Retina (tissue), 1 donor: ENCODE measurements around the gene STMN3.
"Not testable (repeated sequence)": the region's sequence is repeated elsewhere in the genome, so short reads cannot be mapped to it uniquely, and the experiment has no call there.

ENCODE experiments used
- DNase-seq: peaks from one replicate; pipeline ENCODE4 v3.0.0-alpha.2; 2016

The STMN3 gene

DNA sequence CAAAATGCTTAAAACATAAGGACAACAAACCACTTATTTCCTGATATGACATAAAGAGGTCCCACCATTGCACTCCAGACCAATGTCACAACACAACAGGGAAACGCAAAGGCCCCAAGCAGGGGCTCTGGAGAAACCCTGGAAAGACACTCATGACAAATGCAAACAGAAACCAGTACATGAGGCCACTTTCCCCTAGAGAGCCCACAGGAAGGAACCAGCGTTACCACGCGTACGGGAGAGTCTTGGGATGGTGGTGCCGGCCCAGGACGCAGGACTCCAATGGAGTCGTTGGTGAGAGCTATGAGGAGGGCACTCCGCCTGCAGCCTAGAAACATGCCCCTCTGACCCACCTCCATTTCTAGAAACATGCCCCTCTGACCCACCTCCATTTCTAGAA, 46.5 kb downstream of the STMN3 start:
- DNase-seq, result no peak

DNA sequence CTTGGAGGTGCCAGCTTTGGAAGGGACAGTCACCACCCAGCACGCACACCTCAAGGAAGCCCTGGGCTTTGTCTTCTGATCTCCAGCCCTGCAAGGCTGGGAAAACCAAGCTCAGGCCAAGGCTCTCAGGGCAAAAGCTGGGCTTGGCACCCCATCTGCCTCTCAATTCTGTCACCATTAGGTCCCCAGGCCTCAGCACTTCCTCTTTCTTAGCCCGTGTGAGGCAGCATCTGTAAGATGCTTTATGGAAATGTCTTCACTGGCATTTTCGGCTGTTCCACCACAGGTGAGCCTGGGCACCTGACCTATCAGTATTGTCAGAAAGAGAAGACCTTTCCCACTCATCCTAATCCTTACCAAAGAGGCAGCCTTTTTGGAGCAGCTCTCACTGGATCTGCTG, 50.9 kb downstream of the STMN3 start:
- DNase-seq, result no peak

DNA sequence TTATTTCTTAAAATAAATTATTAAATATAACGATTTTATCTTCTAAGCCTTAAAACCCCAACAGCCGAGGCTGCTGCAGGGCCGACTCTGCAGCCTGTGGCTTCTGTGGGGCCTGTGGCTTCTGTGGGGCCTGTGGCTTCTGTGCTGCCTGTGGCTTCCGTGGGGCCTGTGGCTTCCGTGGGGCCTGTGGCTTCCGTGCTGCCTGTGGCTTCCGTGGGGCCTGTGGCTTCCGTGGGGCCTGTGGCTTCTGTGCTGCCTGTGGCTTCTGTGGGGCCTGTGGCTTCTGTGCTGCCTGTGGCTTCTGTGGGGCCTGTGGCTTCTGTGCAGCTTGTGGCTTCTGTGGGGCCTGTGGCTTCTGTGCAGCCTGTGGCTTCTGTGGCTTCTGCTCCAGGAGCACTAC, 51.5 kb downstream of the STMN3 start:
- DNase-seq, result not testable (repeated sequence)

DNA sequence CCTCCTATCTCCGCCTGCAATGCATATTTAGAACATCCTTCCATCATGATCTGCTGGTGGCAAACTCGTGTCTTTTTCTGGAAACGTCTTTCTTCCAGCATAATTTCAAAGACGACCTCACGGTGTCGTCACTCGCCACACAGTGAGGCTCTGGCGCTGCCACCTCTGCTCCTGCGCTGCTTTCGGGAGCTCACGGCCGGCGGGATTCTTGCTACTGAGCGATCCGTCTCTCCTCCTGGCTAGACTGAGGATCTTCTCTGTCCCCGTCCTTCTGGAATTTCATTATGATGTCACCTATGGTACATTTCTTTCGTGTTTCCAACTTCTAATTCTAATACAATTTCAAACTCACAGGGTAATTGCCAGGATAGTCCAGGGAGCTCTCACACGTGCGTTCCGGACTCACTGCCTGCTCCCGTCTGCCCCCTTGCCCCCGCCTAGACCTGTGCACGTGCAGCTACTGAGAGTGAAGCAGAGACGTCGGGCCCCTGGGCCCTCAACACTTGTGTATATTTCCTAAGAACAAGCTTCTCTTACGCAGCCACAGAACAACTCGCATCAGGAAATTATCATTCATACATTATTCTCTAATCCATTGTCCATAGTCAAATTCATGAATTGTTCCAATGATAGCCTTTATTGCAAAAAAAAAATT, 53.7 kb downstream of the STMN3 start:
- no peak for DNase-seq

DNA sequence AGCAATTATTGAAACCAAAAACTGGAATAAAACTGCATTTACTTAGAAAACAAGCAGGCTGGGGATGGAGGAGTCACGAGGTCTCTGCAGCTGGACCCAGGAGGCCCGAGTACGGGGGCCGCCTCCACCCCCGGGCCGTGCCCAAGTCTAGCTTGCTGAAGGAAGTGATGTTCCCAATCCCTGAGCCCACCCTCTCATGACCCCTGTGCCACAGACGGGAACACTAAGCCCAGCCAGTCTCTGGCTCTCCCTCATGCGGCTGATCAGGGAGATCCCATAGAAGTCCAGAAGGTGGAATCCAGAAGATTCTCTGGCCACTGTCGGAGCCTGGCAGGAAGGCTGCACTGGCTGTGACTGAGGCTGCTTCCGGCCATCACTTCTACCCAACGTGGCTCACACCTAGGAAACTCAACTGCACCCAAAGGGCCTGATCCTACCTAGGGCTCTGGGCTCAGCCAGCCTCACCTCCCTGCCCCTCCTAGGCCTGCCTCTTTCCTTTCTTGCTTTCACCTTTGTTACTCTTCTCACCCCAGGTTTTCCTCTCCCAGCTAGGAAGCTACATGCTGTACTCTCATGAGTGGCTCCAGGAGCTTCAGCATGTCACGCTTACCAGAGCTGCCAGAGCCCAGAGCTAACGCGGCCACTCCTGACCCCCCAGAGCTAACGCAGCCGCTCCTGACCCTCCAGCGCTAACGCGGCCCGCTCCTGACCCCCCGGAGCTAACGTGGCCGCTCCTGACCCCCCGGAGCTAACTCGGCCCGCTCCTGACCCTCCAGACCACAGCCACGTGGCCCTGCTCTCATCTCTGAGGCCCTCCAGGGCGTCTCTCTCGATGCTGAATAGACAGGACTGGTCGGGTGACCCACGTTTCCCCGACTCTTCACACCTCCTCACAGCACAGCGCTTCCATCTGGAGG, 54.5 kb downstream of the STMN3 start:
- no peak for DNase-seq

DNA sequence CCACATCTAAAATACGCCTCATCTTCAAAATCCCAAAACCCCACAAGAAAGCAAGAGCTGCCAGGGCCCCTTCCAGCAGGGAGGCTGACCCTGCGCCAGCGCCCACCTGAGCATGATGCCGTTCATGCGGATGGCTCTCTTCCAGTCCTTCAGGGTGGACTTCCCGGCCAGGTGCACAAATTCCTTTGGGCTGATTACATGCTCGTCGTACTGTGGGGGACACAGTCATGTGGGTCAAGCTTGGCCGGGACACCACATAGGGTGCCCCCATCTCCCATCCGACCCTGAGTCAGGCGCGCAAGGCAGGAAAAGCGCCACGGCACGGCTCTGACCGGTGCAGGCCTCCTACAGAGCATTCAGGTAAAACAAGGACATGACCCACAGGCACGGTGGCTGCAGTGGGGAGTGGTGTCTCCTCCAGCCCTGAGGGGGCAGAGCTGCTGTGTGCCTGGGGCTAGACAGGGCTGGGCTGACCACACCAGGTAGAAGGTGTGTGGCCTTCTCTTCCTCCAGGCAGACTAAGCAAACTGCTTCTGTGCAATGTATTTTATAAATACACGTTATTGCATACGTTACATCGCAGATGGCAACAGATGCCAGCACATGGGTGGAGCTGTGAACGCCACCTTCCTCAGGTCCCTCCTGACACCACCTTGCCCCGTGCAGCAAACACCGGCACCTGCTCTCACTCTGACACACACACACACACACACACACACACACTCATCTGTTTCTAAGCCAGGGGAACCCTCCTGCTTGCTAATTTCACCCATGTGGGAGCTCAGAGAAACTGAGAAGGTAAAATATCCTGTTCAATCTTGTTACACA, 55.4 kb downstream of the STMN3 start:
- DNase-seq, result no peak

DNA sequence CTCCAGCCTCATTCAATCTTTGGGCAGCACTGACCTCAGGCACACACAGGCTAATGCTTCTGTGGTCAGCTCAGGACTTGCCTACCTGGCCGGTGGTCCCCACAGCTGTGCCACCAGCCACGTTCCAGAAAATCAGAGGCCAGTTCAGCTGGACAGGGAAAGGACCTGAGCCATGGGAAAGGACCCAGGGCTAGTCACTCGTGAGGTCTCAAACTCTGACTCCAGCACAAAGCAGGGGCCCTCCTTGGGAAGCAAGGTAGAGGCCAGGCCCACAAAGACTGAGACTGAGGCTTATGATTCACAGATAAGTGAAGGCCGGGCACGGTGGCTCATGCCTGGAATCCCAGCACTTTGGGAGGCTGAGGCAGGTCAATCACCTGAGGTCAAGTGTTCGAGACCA, 56.8 kb downstream of the STMN3 start:
- DNase-seq, result no peak

DNA sequence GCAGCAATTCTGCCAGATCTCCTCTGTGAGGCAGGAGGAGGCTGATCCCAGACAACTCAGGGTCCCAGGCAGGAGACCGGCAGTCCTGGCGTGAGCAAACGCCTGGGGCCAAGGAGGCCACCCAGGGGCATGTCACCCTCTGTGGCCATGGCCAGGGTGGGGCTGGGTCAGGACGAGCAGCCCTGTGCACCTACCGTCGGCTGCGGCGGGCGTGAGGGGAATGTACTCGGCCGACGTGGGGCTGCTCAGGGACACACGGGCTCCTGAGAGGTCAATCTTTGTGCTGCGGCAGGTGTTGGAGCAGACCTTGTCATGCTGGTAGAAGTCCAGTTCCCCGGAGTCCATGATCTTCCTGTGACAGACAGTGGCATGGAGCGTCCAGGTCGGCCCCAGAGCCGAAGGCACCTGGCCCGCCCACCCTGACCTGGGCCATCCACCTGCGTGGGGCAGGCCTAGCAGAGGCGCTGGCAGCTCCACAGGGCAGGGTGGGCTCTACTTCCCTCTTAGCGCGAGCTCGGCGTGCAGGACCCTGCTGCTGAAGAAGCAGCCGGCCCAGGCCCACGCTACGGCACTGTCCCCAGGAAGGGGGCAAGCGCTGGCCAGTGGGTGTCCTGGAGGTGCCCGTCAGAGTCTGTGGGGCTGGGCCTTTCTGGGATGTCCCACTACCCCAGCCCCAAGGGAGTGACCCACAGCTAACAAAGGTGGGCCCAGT, 57.7 kb downstream of the STMN3 start:
- DNase-seq, result no peak

DNA sequence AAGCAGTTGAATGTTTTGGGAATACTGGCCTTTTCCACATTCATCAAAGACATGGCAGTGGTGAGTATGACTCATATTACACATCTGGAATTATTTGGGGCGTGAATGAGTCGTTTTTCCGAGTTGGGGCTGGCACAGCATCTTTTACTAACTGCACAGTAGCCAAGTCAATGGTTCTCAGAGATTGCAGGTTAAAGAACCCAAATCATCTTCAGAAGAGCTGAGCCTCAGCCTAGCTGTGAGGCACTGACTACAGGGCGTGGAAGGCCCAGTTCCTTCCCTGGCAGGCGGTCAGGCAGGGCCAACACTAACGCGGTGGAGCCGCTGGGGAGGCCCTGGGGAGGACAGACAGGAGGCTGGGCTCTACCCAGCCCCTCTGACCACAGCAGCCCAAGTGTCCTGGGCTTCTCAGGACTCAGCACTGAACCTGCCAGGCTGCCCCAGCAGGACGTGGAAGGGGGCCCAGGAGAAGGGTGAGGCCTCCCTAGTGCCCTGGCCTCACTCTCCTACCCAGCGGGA, 59.1 kb downstream of the STMN3 start:
- no peak for DNase-seq

DNA sequence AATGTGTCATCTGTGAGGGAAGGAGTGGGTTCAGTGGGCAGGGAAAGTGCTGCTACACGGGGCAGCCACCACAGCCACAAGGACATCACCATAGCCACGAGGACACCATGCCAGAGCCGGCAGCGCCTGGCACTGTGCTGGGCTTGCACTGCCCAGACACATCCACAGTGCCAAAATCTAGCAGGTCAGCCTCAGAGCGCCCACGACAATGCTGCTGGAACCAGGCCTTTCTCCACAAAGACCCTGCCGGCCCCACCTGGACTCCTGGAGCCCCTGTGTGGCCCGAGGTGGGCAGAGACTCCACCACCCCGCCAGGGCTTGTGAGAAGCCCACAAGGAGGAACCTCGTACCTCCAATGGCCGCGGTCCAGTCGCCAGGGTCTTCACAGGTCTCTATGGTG, 60.6 kb downstream of the STMN3 start:
- DNase-seq, result no peak

DNA sequence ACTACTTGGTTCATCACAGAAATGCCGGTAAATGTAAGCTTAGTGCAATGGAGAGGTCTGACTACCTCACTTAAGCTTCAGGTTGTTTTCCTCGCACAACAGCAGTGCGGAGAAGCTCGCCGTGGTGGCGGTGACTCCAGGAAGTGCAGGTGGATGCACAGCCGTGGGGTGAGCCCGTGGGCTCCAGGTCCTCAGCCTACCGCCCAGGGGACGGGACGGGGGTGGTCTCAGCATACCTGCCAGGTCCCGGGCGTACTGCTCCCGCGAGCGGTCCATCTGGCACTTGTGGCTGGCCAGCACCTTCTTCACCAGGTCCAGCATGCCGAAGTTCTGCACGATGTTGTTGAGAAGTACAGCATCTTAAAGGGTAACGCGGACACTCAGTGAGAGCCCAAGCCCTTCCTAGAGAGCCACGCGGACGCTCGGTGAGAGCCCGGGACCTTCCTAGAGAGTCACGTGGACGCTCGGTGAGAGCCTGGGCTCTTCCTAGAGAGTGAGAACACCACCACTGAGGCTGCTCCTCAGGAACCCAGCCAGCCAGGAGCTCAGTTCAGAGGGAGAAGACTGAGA, 61.4 kb downstream of the STMN3 start:
- DNase-seq, result no peak

DNA sequence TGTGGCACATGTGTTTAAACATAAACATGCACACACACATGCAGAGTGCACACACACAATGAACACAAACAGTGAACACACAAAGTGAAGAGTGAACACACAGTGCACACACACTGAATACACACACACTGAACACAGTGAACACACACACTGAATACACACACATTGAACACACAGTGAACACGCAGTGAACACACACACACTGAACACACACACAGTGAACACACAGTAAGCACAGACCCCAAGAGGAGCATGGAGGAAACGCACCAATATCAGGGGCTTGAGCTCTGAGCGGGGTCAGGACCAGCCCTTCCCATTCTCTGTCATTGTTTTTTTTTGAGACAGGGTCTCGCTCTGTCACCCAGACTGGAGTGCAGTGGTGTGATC, 62.1 kb downstream of the STMN3 start:
- DNase-seq, result no peak

DNA sequence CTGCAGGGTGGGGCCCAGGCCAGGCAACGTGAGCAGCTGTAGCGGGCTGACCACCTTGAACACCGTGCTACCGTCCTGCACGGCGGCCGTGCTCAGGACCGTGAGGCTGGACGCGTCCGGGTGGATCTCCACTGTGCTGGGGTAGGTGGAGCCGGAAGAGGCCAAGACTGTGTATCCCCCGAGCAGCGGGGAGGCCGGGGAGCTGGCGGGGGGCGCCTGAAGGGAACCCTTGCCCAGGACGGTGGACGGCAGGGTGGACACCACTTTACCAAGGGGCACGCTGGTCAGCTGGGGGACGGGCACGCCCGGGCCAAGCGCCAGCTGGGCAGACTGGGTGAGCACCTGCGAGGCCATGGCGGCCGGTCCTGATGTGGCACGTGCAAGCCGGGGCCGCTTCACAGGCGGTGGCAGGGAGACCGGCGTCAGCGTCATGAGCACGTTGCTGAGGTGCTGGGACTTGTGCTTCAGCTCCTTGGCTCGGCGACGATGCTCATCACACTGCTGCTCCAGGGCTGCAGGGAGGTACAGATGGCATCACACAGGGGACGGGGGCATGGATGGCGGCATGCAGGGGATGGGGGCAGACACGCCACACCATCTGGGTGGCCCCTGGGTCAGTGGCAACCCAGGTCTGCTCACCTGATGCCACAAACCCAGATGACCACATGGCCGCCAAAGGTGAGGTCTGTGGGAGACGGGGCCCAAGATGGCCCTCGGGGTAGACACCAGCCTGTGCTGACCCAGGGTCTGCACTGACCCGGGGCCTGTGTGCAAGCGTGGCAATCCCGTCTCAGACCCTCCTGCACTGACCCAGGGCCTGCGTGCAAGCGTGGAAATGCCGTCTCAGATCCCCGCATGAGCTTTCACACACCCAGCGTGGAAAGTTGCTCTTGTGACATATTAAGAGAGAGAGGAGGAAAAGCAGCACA, 62.7 kb downstream of the STMN3 start:
- DNase-seq, result no peak
